Muscle of arm (tissue), 12 donors: ENCODE measurements around the gene TEC. TPM values are rescaled to one million over a fixed set of nuclear protein-coding genes. Genes with fewer than 3 reads are reported as not detected.

ENCODE experiments used
- polyA plus RNA-seq, 12 donors: library from polyadenylated mRNA; unstranded; fragments of 120-200 nt; gene quantifications; one replicate each; pipeline ENCODE4 v1.2.1, GENCODE V29; 2013; ENCODE audit not compliant: insufficient read length in 12 of 12

Gene TEC
- polyA plus RNA-seq, 12 donors: 0.49 to 3.3 (median 1.0) TPM; not detected in 2

Other genes with a start within 250 kb of the TEC start
- gene TXK, start 135.6 kb downstream of the TEC start, polyA plus RNA-seq: 1 to 10 TPM in 2 of 12 donors, under 1 TPM in 8, not detected in 2; 0.36 to 1.9 (median 0.63) TPM
- 100 to 1,000 TPM in 2 of 12 donors, 10 to 100 TPM in 9, not detected in 1; 55.7 to 115 (median 65.8) TPM for gene SLAIN2, start 71.7 kb upstream of the TEC start, polyA plus RNA-seq
- gene SLC10A4, start 213.5 kb upstream of the TEC start, polyA plus RNA-seq: 1 to 10 TPM in 1 of 12 donors, under 1 TPM in 9, not detected in 2; 0.18 to 1.1 (median 0.65) TPM
- gene ZAR1, start 220.4 kb upstream of the TEC start, polyA plus RNA-seq: not detected